SU-DHL-6 (cell line): ENCODE data around the gene NDUFS7.

ENCODE experiments used
- H2AFZ ChIP-seq: fragments of 200-600 bp; sonication (generic); 2 replicates; pipeline ENCODE4 v1.6.1; 2014; ENCODE audit warnings: low read depth, mild to moderate bottlenecking, moderate library complexity, mixed read lengths, antibody characterized with exemption, low read length; ENCODE audit not compliant: severe bottlenecking
- H3F3A ChIP-seq: fragments of 200-600 bp; shearing (Covaris generic); 2 replicates; pipeline ENCODE4 v1.6.0; 2016; ENCODE audit warnings: antibody characterized with exemption, mild to moderate bottlenecking; ENCODE audit not compliant: insufficient read depth
- H3K27ac ChIP-seq: fragments of 200-600 bp; sonication (generic); 2 replicates; pipeline ENCODE4 v1.5.1; 2016; ENCODE audit warnings: low read depth, mild to moderate bottlenecking, low read length, moderate library complexity, mixed read lengths
- H3K27me3 ChIP-seq: fragments of 200-600 bp; sonication (generic), shearing (Covaris generic); 2 replicates; pipeline ENCODE4 v1.6.0; 2014; ENCODE audit warnings: mild to moderate bottlenecking, low read length
- H3K36me3 ChIP-seq: fragments of 200-600 bp; sonication (generic); 2 replicates; pipeline ENCODE4 v1.6.1; 2014; ENCODE audit warnings: mild to moderate bottlenecking, low read length, mixed read lengths
- H3K4me2 ChIP-seq: fragments of 300-600, 200-600 bp; shearing (Covaris generic), sonication (generic); 2 replicates; pipeline ENCODE4 v1.6.0; 2014; ENCODE audit warnings: low read length, low read depth, mild to moderate bottlenecking; ENCODE audit not compliant: poor library complexity, severe bottlenecking
- H3K4me3 ChIP-seq: fragments of 200-600 bp; sonication (generic); 2 replicates; pipeline ENCODE4 v1.5.1; 2014; ENCODE audit warnings: antibody characterized with exemption, low read length, mild to moderate bottlenecking, mixed read lengths; ENCODE audit not compliant: insufficient read depth, poor library complexity, severe bottlenecking
- H3K79me2 ChIP-seq: fragments of 200-600 bp; sonication (generic); 2 replicates; pipeline ENCODE4 v1.6.1; 2014; ENCODE audit warnings: mild to moderate bottlenecking, low read length, moderate library complexity; ENCODE audit not compliant: insufficient read depth
- H3K9ac ChIP-seq: fragments of 200-600 bp; sonication (generic); 2 replicates; pipeline ENCODE4 v1.7.0; 2014; ENCODE audit warnings: mild to moderate bottlenecking, low read length
- H3K9me2 ChIP-seq: fragments of 200-600 bp; sonication (generic); replicated peaks from 2 replicates; pipeline ENCODE4 v1.6.1; 2014; ENCODE audit warnings: low read length; ENCODE audit not compliant: insufficient read depth
- H3K9me3 ChIP-seq: fragments of 200-600 bp; sonication (generic); 2 replicates; pipeline ENCODE4 v1.6.1; 2014; ENCODE audit warnings: low read length, mixed read lengths; ENCODE audit not compliant: insufficient read depth
- H4K20me1 ChIP-seq: fragments of 200-600 bp; sonication (generic); 2 replicates; pipeline ENCODE4 v1.6.1; 2014; ENCODE audit warnings: low read depth, mild to moderate bottlenecking, antibody characterized with exemption, low read length, moderate library complexity, mixed read lengths
- CTCF ChIP-seq: fragments of 200-600 bp; sonication (generic); IDR thresholded peaks from one replicate; pipeline ENCODE4 v1.5.1; 2017; ENCODE audit warnings: antibody characterized with exemption, mild to moderate bottlenecking, low read length, moderate library complexity; ENCODE audit not compliant: insufficient read depth, poor library complexity, severe bottlenecking
- EZH2phosphoT487 ChIP-seq: fragments of 200-600 bp; sonication (generic), shearing (Covaris generic); conservative IDR thresholded peaks from 2 replicates; pipeline ENCODE4 v1.6.1; 2018; ENCODE audit warnings: mild to moderate bottlenecking, antibody characterized with exemption, low read length, moderate library complexity, mixed read lengths

The NDUFS7 gene

GRCh38 chr19:1400281-1401137 is 16.8 kb downstream of the NDUFS7 start:
- Histone ChIP-seq H3F3A (0 out of 2 replicates have a peak, but pooled peaks cover 4% of the 10 kb centered on the region), H3K9me3 (no peaks in the 10 kb centered on the region), H3K9me2 (no peaks in the 10 kb centered on the region), H4K20me1 (no peaks in the 10 kb centered on the region), H3K4me2 (peak overlapping the region; percentile 77), H3K79me2 (peaks cover 15% of the 10 kb centered on the region), H3K27ac (peak overlapping the region; percentile 21), H2AFZ (peak overlapping the region; percentile 94), H3K9ac (peak overlapping the region; percentile 92), H3K27me3 (no peaks in the 10 kb centered on the region), H3K36me3 (no peaks in the 10 kb centered on the region), H3K4me3 (peak overlapping the region; percentile 71)
- TF ChIP-seq CTCF (no peak), EZH2phosphoT487 (no peak)

- 0 out of 2 replicates have a peak, but pooled peaks cover 4% of the 10 kb centered on the region for H3F3A ChIP-seq
- peak within 1 kb of the TSS; percentile 77 for H3K4me2 ChIP-seq
- H4K20me1 ChIP-seq: no peaks in the 10 kb centered on the region
- peak within 1 kb of the TSS; percentile 92 for H3K9ac ChIP-seq
- H3K9me2 ChIP-seq: no peaks in the 10 kb centered on the region
- no peaks in the 10 kb centered on the region for H3K27me3 ChIP-seq
- H3K36me3 ChIP-seq: no peaks in the 10 kb centered on the region
- no peaks in the 10 kb centered on the region for H3K9me3 ChIP-seq
- TF ChIP-seq CTCF (peak; percentile 70), EZH2phosphoT487 (no peak)
- peaks cover 15% of the 10 kb centered on the region for H3K79me2 ChIP-seq
- peak within 1 kb of the TSS; percentile 71 for H3K4me3 ChIP-seq
- H3K27ac ChIP-seq: peak within 1 kb of the TSS; percentile 21
- H2AFZ ChIP-seq: peak within 1 kb of the TSS; percentile 94
Observed at GRCh38 chr19:1401138-1401888, 17.6 kb downstream of the NDUFS7 start, which contains the start of gene GAMT. TSS of gene GAMT (minus strand) at chr19:1401542. CDS start at chr19:1401476, 66 bp downstream.

GRCh38 chr19:1401889-1402217 is 18.1 kb downstream of the NDUFS7 start:
- H3K36me3 ChIP-seq: no peaks in the 10 kb centered on the region
- H3K79me2 ChIP-seq: peaks cover 15% of the 10 kb centered on the region
- H3K27ac ChIP-seq: no peak overlapping the region
- peak overlapping the region; percentile 92 for H3K9ac ChIP-seq
- H3K4me2 ChIP-seq: peak overlapping the region; percentile 77
- peak overlapping the region; percentile 94 for H2AFZ ChIP-seq
- peak overlapping the region; percentile 71 for H3K4me3 ChIP-seq
- no peaks in the 10 kb centered on the region for H4K20me1 ChIP-seq
- no peaks in the 10 kb centered on the region for H3K9me3 ChIP-seq
- H3K27me3 ChIP-seq: no peaks in the 10 kb centered on the region
- 0 out of 2 replicates have a peak, but pooled peaks cover 10% of the 10 kb centered on the region for H3F3A ChIP-seq
- TF ChIP-seq EZH2phosphoT487: no peak
- TF ChIP-seq CTCF: no peak
- no peaks in the 10 kb centered on the region for H3K9me2 ChIP-seq
